ENCODE data around the gene MAP6.

Gene MAP6

DNA sequence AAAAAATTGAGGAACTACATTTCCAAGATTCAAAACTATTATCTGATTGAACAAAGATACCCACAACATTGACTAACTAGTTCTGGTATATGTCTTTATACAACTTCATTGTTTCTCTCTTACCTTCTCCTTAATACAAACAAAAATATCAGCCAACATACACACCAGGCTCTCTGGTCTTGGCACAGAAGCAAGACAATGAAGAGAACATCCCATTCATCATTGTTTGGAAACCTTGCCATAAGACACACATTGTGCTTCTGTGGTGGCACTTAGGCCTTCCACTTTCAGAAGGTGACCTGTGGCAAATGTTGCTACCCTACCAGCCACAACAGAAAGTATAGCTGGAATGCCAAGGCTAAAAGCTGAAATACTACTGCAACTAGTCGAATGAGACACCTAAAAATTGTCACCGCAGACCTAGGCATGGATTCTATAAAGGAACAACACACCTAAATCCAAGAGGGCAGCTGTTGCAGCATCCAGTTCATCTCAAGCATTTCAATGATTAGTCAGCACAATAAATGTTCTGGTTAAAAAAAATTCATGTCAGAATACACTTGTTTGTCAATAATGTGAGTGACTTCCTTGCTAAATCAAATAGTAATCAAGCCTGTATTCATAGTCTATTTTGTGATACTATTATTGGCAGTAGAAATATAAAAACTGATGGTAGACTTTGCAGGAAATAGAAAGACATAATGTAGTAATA lies 26.3 kb downstream of the MAP6 start:
- Histone ChIP-seq H3K36me3 (ENCODE audit: control insufficient read depth, insufficient read depth, low read length) (no peaks in the 10 kb centered on the region), H3K9me3 (ENCODE audit: control insufficient read depth, insufficient read depth, low read length) (no peaks in the 10 kb centered on the region), H3K9ac (ENCODE audit: low read depth, low read length) (no peak overlapping the region), H3K27me3 (ENCODE audit: control insufficient read depth, insufficient read depth, low read length) (no peaks in the 10 kb centered on the region), H3K4me3 (ENCODE audit: low read depth, low read length) (no peak overlapping the region), H3K4me1 (ENCODE audit: control insufficient read depth, insufficient read depth, low read length) (peaks cover 2% of the 10 kb centered on the region)

DNA sequence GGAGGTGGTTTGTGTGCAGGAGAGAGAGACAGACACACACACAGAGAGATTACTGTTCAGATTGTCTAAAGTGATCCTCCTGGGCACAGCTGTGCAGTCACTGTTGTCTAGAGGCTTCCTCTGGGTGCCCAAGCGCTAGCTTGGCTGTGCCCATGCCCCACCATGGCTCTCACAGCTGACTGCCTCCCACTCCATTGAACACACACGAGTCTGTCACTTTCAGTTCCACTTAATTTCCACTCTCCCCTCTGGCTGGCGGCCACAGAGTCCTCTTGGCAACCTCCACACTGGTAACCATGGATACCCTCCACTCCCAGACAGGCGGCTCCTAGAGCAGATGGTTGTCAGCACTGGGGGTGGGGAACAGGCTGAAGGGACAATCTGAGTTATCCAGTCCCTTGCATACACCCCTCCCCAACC lies 29.1 kb downstream of the MAP6 start:
- H3K9me3 ChIP-seq (ENCODE audit: control insufficient read depth, insufficient read depth, low read length), result no peaks in the 10 kb centered on the region
- no peaks in the 10 kb centered on the region for H3K36me3 ChIP-seq (ENCODE audit: control insufficient read depth, insufficient read depth, low read length)
- H3K4me3 ChIP-seq (ENCODE audit: low read depth, low read length), result no peak overlapping the region
- H3K27me3 ChIP-seq (ENCODE audit: control insufficient read depth, insufficient read depth, low read length), result no peaks in the 10 kb centered on the region
- H3K9ac ChIP-seq (ENCODE audit: low read depth, low read length), result no peak overlapping the region
- H3K4me1 ChIP-seq (ENCODE audit: control insufficient read depth, insufficient read depth, low read length), result peaks cover 2% of the 10 kb centered on the region

DNA sequence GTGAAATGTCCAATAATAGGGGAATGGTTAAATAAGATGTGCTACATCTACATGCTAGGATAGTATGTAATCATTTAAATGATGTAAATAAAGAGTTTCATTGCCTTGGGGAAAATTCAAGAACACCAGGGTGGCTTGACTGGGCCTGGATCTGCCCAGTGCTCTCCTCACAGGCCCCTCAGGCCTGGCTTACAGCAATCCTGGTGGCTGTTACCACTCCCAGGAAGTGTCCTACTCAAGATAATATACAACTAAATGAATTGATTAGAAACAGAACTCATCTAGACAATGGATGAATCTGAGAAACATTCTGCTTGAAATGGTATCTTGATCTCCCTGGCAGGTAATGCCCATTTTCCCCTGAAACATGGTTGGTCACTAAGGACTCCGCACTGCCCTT lies 30.8 kb downstream of the MAP6 start:
- Histone ChIP-seq H3K9me3 (ENCODE audit: control insufficient read depth, insufficient read depth, low read length) (no peaks in the 10 kb centered on the region), H3K4me1 (ENCODE audit: control insufficient read depth, insufficient read depth, low read length) (peaks cover 9% of the 10 kb centered on the region), H3K36me3 (ENCODE audit: control insufficient read depth, insufficient read depth, low read length) (no peaks in the 10 kb centered on the region), H3K9ac (ENCODE audit: low read depth, low read length) (no peak overlapping the region), H3K27me3 (ENCODE audit: control insufficient read depth, insufficient read depth, low read length) (no peaks in the 10 kb centered on the region), H3K4me3 (ENCODE audit: low read depth, low read length) (no peak overlapping the region)

- Histone ChIP-seq H3K9me3 (ENCODE audit: control insufficient read depth, insufficient read depth, low read length) (no peaks in the 10 kb centered on the region), H3K27me3 (ENCODE audit: control insufficient read depth, insufficient read depth, low read length) (no peaks in the 10 kb centered on the region), H3K9ac (ENCODE audit: low read depth, low read length) (no peak overlapping the region), H3K4me1 (ENCODE audit: control insufficient read depth, insufficient read depth, low read length) (peaks cover 9% of the 10 kb centered on the region), H3K4me3 (ENCODE audit: low read depth, low read length) (no peak overlapping the region), H3K36me3 (ENCODE audit: control insufficient read depth, insufficient read depth, low read length) (no peaks in the 10 kb centered on the region)
These were observed 33.6 kb downstream of the MAP6 start for GRCh38 chr11:75635066-75635862.

DNA sequence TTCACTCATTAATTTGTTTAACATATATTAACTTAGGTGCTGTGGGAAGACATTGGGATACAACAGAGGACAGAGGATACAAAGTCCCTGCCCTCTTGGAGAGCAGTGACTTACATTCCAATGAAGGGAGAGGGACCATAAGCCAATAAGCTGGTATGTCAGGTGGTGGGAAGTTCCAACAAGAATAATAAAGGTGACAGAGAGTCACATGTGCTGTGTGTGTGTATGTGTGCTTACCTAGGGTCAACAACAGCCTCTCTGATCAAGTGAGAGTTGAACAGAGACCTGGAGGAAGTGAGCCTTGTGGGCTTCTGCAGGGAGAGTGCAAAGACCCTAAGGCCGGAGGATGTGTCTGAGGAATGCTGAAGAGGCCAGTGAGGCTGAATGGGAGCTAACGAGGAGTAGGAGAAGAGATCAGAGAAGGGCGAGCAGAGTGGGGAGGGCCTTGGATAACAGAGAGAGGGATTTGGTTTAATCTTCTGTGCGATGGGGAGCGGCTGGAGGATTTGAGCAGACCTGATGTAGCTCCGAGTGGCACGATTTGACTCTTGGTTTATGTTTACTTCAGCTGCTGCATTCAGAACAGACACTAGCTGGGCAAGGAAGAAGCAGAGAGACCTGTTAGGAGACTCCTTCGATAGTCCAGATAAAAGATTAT lies 35.3 kb downstream of the MAP6 start:
- Histone ChIP-seq H3K36me3 (ENCODE audit: control insufficient read depth, insufficient read depth, low read length) (no peaks in the 10 kb centered on the region), H3K4me1 (ENCODE audit: control insufficient read depth, insufficient read depth, low read length) (peaks cover 6% of the 10 kb centered on the region), H3K27me3 (ENCODE audit: control insufficient read depth, insufficient read depth, low read length) (no peaks in the 10 kb centered on the region), H3K4me3 (ENCODE audit: low read depth, low read length) (no peak overlapping the region), H3K9ac (ENCODE audit: low read depth, low read length) (no peak overlapping the region), H3K9me3 (ENCODE audit: control insufficient read depth, insufficient read depth, low read length) (no peaks in the 10 kb centered on the region)

DNA sequence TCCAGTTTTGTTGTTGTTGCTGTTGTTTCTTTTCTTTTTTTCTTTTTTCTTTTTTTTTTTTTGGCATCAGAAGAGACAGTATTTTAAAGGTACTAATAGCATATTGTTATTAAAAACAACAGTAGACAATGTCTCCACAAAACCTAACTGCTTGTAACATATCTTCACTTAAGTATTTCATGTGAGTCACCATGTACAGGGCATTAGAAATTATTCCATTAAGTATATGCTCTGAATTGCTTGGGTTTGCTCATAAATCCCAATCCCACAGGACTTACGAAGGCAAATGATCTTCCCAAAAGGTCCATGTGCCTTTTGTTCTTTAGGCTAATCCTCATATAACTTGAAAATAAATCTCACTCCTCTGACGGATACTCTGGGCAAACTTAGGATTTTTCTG lies 35.9 kb downstream of the MAP6 start:
- Histone ChIP-seq H3K9me3 (ENCODE audit: control insufficient read depth, insufficient read depth, low read length) (no peaks in the 10 kb centered on the region), H3K27me3 (ENCODE audit: control insufficient read depth, insufficient read depth, low read length) (no peaks in the 10 kb centered on the region), H3K36me3 (ENCODE audit: control insufficient read depth, insufficient read depth, low read length) (no peaks in the 10 kb centered on the region), H3K4me3 (ENCODE audit: low read depth, low read length) (no peak overlapping the region), H3K4me1 (ENCODE audit: control insufficient read depth, insufficient read depth, low read length) (peaks cover 9% of the 10 kb centered on the region), H3K9ac (ENCODE audit: low read depth, low read length) (no peak overlapping the region)

GRCh38 chr11:75632450-75632849 lies 36.4 kb downstream of the MAP6 start:
- H3K9ac ChIP-seq (ENCODE audit: low read depth, low read length), result no peak overlapping the region
- H3K4me1 ChIP-seq (ENCODE audit: control insufficient read depth, insufficient read depth, low read length), result peaks cover 14% of the 10 kb centered on the region
- H3K27me3 ChIP-seq (ENCODE audit: control insufficient read depth, insufficient read depth, low read length), result no peaks in the 10 kb centered on the region
- no peaks in the 10 kb centered on the region for H3K36me3 ChIP-seq (ENCODE audit: control insufficient read depth, insufficient read depth, low read length)
- H3K9me3 ChIP-seq (ENCODE audit: control insufficient read depth, insufficient read depth, low read length), result no peaks in the 10 kb centered on the region
- H3K4me3 ChIP-seq (ENCODE audit: low read depth, low read length), result no peak overlapping the region

DNA sequence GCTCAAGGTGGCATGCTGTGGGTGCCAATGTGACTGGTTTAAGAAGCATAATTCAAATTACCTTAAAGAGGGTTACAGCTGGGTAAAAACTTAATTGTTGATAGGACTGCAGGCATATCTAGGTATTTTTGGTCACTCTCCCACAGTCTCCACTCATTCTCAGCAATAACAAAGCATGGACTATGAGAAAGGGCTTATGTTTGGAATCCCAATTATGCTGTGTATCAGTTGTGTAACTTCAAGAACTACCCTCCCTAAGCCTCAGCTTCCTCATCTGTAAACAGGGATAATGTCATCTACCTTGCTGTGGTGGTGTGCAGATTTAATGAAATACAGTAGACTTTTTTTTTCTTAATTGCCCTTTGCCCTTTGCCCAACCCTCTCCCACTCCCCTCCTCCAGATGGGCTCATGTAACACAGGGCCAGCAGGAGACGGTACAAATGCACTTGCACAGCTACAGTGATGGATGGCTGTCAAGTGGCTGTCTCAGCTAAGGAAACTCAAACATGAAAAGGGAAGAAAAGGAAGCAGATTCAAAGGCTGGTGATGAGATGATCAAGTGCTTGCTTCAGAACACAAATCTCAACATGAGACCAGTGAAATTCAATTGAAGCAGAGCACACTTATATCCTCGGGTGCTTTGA lies 37.6 kb downstream of the MAP6 start:
- Histone ChIP-seq H3K9me3 (ENCODE audit: control insufficient read depth, insufficient read depth, low read length) (no peaks in the 10 kb centered on the region), H3K4me3 (ENCODE audit: low read depth, low read length) (no peak overlapping the region), H3K4me1 (ENCODE audit: control insufficient read depth, insufficient read depth, low read length) (peaks cover 17% of the 10 kb centered on the region), H3K9ac (ENCODE audit: low read depth, low read length) (no peak overlapping the region), H3K36me3 (ENCODE audit: control insufficient read depth, insufficient read depth, low read length) (no peaks in the 10 kb centered on the region), H3K27me3 (ENCODE audit: control insufficient read depth, insufficient read depth, low read length) (no peaks in the 10 kb centered on the region)

DNA sequence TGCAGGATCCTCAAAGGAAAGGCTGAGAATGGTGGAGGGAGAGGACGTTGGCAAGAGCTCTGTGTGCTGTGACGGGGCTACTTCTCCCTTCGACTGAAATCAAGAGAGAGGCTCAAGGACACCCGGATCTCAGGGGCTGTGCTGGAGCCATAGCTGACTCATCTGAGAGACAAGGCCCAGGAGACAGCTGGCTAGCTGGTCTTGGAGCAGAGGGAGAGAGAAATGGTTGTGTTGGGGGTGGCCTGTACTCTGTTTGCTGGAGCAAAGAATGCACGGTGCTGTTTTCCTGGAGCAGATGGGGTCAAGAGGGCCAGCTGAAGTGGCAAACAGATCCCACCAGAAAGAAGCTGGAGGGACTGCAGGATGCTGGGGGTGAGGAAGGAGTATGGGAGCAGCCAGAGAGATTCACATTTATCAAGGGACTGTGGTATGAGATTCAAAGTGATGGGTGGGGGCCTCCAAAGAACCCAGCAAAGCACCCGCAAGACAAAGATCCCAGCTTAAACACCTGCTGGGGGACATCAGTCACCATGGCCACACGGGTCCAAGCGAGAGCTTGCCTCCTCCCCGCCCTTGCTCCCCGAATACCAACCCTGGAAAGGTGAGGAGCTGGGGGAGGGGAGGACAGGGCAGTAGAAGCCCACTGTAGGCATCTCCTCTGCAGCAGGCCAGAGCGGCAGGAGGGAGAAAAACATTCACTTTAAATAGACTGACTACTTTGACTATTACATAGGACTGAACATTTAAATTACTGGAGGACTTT lies 40.8 kb downstream of the MAP6 start:
- Histone ChIP-seq H3K9ac (ENCODE audit: low read depth, low read length) (no peak overlapping the region), H3K36me3 (ENCODE audit: control insufficient read depth, insufficient read depth, low read length) (no peaks in the 10 kb centered on the region), H3K27me3 (ENCODE audit: control insufficient read depth, insufficient read depth, low read length) (no peaks in the 10 kb centered on the region)

DNA sequence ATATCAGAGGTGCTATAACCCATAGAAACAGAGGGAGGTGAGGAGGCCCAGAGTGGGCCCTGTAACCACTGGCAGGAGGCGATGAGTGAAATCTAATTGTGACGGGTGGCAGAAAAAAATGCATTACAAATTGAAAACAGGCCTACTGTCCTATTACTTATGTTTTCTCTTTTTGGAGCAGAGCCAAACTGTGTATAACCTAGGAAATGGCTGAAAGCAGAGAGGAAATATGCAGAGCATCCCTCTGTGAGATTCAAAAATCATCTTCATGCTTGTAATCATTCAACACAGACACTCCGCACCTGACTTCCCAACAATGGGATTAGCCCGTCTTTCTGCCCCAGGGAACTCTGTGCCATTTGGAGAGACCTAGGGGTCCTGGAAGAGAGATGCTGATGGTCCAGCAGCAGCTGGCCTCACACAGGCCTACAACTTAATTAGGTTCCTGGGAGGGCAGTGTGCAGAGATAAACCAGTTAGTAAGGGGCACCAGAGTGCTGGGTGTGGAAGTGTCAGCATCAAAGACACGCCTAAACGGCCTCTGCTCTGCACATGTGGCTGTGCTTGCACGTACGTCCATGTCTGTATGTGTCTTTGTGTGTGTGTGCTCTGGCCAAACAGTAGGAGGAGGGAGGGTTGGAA lies 41.8 kb downstream of the MAP6 start:
- no peaks in the 10 kb centered on the region for H3K27me3 ChIP-seq (ENCODE audit: control insufficient read depth, insufficient read depth, low read length)
- no peak overlapping the region for H3K9ac ChIP-seq (ENCODE audit: low read depth, low read length)
- H3K4me1 ChIP-seq (ENCODE audit: control insufficient read depth, insufficient read depth, low read length), result peaks cover 11% of the 10 kb centered on the region
- no peaks in the 10 kb centered on the region for H3K9me3 ChIP-seq (ENCODE audit: control insufficient read depth, insufficient read depth, low read length)
- H3K36me3 ChIP-seq (ENCODE audit: control insufficient read depth, insufficient read depth, low read length), result no peaks in the 10 kb centered on the region
- H3K4me3 ChIP-seq (ENCODE audit: low read depth, low read length), result no peak overlapping the region

More for the DNA sequence above, 40.8 kb downstream of the MAP6 start:
- no peaks in the 10 kb centered on the region for H3K9me3 ChIP-seq (ENCODE audit: control insufficient read depth, insufficient read depth, low read length)
- H3K4me3 ChIP-seq (ENCODE audit: low read depth, low read length), result no peak overlapping the region
- H3K4me1 ChIP-seq (ENCODE audit: control insufficient read depth, insufficient read depth, low read length), result peaks cover 11% of the 10 kb centered on the region

All from iPS-15b (cell line).